Uterus (tissue), 4 donors: Measurements from ENCODE around the gene SAP30L. TPM values are rescaled to one million over a fixed set of nuclear protein-coding genes. Genes with fewer than 3 reads are reported as not detected.

Experiments used
- DNase-seq, 2 donors: peaks; one replicate each; pipeline ENCODE4 v3.0.0-alpha.2; 2019 to 2020
- H3K27ac ChIP-seq, 2 donors: fragments of 200-600 bp; sonication (generic); 1 replicate in 1 of 2; 2 replicates in 1 of 2; pipeline ENCODE4 v1.5.1; 2016 to 2018
- H3K27me3 ChIP-seq, 2 donors: fragments of 200-600 bp; sonication (generic); one replicate each; pipeline ENCODE4 v1.5.1; 2018 to 2019; ENCODE audit warnings: control low read depth in 1 of 2
- H3K36me3 ChIP-seq, 2 donors: fragments of 200-600 bp; sonication (generic); one replicate each; pipeline ENCODE4 v1.5.1; 2019; ENCODE audit warnings: control low read depth in 1 of 2
- H3K4me1 ChIP-seq, 2 donors: fragments of 200-600 bp; sonication (generic); one replicate each; pipeline ENCODE4 v1.5.1; 2018 to 2019; ENCODE audit warnings: control low read depth in 1 of 2
- H3K4me3 ChIP-seq, 2 donors: fragments of 200-600 bp; sonication (generic); 1 replicate in 1 of 2; 2 replicates in 1 of 2; pipeline ENCODE4 v1.5.1; 2018 to 2019; ENCODE audit warnings: mild to moderate bottlenecking in 1 of 2
- H3K9me3 ChIP-seq, 2 donors: fragments of 200-600 bp; sonication (generic); one replicate each; pipeline ENCODE4 v1.5.1; 2019; ENCODE audit warnings: control low read depth in 1 of 2
- POLR2A ChIP-seq, 2 donors: fragments of 450-650 bp; IDR thresholded peaks; one replicate each; pipeline ENCODE4 v1.6.1; 2016; ENCODE audit warnings: antibody characterized with exemption in 2 of 2, mild to moderate bottlenecking in 1 of 2, moderate library complexity in 1 of 2
- intact Hi-C: fragments of 100-400 bp; cut with DNase I; formaldehyde crosslinking; loops from one replicate; pipeline ENCODE4 v1.15.1; 2023; ENCODE audit warnings: low total_unique reads
- total RNA-seq, 4 donors: library from RNA; depleted of rRNA in 3 of 4; stranded (reverse); fragments of >200 nt in 3 of 4; gene quantifications; one replicate each; pipeline versions ENCODE4 v1.1.0 to v1.2.4, GENCODE V29; 2014 to 2023
- TF ChIP-seq, protein P1 (sequence below), 4 experiments: fragments of 200-600 bp in 2 of 4; fragments of 450-650 bp in 2 of 4; sonication (generic) in 2 of 4; IDR thresholded peaks; one replicate each; pipeline ENCODE4 v1.5.1; 2016 to 2019; ENCODE audit warnings: antibody characterized with exemption in 4 of 4, mild to moderate bottlenecking in 2 of 4, moderate library complexity in 1 of 4
- donor health status: DM: yes; HTN: yes; CAD: no.

Gene SAP30L
- total RNA-seq, 4 donors from 2014 or later, result 9.5 to 61.7 (median 31.2) TPM

GRCh38 chr5:154410786-154411185 lies 35.0 kb upstream of the SAP30L start:
- no peaks in the 10 kb centered on the region for H3K4me1 ChIP-seq
- TF ChIP-seq, protein P1, sequence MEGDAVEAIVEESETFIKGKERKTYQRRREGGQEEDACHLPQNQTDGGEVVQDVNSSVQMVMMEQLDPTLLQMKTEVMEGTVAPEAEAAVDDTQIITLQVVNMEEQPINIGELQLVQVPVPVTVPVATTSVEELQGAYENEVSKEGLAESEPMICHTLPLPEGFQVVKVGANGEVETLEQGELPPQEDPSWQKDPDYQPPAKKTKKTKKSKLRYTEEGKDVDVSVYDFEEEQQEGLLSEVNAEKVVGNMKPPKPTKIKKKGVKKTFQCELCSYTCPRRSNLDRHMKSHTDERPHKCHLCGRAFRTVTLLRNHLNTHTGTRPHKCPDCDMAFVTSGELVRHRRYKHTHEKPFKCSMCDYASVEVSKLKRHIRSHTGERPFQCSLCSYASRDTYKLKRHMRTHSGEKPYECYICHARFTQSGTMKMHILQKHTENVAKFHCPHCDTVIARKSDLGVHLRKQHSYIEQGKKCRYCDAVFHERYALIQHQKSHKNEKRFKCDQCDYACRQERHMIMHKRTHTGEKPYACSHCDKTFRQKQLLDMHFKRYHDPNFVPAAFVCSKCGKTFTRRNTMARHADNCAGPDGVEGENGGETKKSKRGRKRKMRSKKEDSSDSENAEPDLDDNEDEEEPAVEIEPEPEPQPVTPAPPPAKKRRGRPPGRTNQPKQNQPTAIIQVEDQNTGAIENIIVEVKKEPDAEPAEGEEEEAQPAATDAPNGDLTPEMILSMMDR (IDR thresholded peaks at IDR 0.05), result no peak
- TF ChIP-seq POLR2A (IDR thresholded peaks at IDR 0.05), result no peak
- DNase-seq, result no peak
- no peaks in the 10 kb centered on the region for H3K27me3 ChIP-seq
- H3K9me3 ChIP-seq, result no peaks in the 10 kb centered on the region
- no peak overlapping the region for H3K4me3 ChIP-seq
- H3K27ac ChIP-seq, result no peak overlapping the region
- no peaks in the 10 kb centered on the region for H3K36me3 ChIP-seq
- intact Hi-C loops, result no loop called here

DNA sequence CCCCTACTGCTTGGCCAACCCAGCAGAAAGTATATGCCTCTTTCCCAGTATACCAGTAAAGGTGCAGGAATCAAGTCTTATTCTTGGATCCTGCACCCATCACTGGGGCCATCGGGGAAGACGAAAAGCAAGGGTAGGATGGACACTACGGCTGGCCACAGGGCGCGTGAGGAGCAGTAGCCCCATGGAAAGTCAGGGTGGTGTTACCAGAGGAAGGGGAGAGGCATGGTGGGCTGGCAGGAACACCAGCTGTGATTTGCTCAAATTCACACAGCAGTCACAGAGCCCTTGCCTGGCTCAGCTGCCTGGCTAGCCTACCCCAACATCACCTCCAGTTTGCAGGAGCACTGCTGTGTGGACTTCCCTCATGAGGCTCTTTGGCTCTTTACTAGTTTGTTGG lies 34.5 kb upstream of the SAP30L start:
- no peak for DNase-seq
- intact Hi-C loops, result no loop called here
- TF ChIP-seq POLR2A (IDR thresholded peaks at IDR 0.05), result no peak
- TF ChIP-seq, protein P1 (IDR thresholded peaks at IDR 0.05), result no peak
- H3K36me3 ChIP-seq, result no peaks in the 10 kb centered on the region
- no peak overlapping the region for H3K27ac ChIP-seq
- no peaks in the 10 kb centered on the region for H3K9me3 ChIP-seq
- no peaks in the 10 kb centered on the region for H3K27me3 ChIP-seq
- no peaks in the 10 kb centered on the region for H3K4me1 ChIP-seq
- H3K4me3 ChIP-seq, result no peak overlapping the region

GRCh38 chr5:154412316-154412715 lies 33.5 kb upstream of the SAP30L start:
- no peak overlapping the region for H3K4me3 ChIP-seq
- H3K36me3 ChIP-seq, result no peaks in the 10 kb centered on the region
- H3K27me3 ChIP-seq, result no peaks in the 10 kb centered on the region
- intact Hi-C loops, result no loop called here
- TF ChIP-seq, protein P1 (IDR thresholded peaks at IDR 0.05), result no peak
- no peak for TF ChIP-seq POLR2A (IDR thresholded peaks at IDR 0.05)
- H3K27ac ChIP-seq, result no peak overlapping the region
- no peak for DNase-seq
- no peaks in the 10 kb centered on the region for H3K4me1 ChIP-seq
- H3K9me3 ChIP-seq, result no peaks in the 10 kb centered on the region

- no peaks in the 10 kb centered on the region for H3K9me3 ChIP-seq
- H3K27me3 ChIP-seq, result no peaks in the 10 kb centered on the region
- no peak overlapping the region for H3K27ac ChIP-seq
- intact Hi-C loops, result no loop called here
- no peak overlapping the region for H3K4me3 ChIP-seq
- H3K36me3 ChIP-seq, result no peaks in the 10 kb centered on the region
- DNase-seq, result no peak
- no peak for TF ChIP-seq POLR2A (IDR thresholded peaks at IDR 0.05)
- TF ChIP-seq, protein P1 (IDR thresholded peaks at IDR 0.05), result no peak
- no peaks in the 10 kb centered on the region for H3K4me1 ChIP-seq
Observed at GRCh38 chr5:154412925-154413324, 32.9 kb upstream of the SAP30L start.

DNA sequence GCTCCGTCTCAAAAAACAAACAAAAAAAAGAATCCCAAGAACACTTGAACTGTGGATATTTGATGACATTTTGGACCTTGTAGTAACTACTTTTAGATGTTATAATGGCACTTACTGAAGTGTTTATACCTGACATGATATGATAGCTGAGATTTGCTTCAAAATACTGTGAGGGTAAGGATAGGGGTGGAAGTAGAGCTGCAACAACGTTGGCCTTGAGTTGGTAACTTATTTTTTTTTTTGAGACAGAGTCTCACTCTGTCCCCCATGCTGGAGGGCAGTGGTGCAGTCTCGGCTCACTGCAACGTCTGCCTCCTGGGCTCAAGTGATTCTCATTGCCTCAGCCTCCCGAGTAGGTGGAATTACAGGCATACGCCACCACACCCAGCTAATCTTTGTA lies 30.7 kb upstream of the SAP30L start:
- Histone ChIP-seq H3K4me1 (no peaks in the 10 kb centered on the region), H3K27me3 (no peaks in the 10 kb centered on the region), H3K4me3 (no peak overlapping the region), H3K9me3 (no peaks in the 10 kb centered on the region), H3K36me3 (no peaks in the 10 kb centered on the region), H3K27ac (no peak overlapping the region)
- intact Hi-C loops, result no loop called here
- no peak for DNase-seq
- TF ChIP-seq, protein P1 (IDR thresholded peaks at IDR 0.05), result no peak
- TF ChIP-seq POLR2A (IDR thresholded peaks at IDR 0.05), result no peak
